Lung microvascular endothelial cell (primary cell): ENCODE measurements around the gene ST6GALNAC3. TPM values are rescaled to one million over a fixed set of nuclear protein-coding genes. Genes with fewer than 3 reads are reported as not detected.
A peak's percentile ranks its signal among the peaks of the same experiment; 100 is the strongest.

Source experiments
- DNase-seq, 2 donors: peaks; one replicate each; pipeline versions ENCODE4 v3.0.0 to v3.0.0-alpha.2; 2010; ENCODE audit warnings: low read depth in 2 of 2
- total RNA-seq: library from RNA; depleted of rRNA; stranded (reverse); fragments of >200 nt; gene quantifications from 2 replicates; pipeline ENCODE4 v1.2.1, GENCODE V29; 2014

Gene ST6GALNAC3
- total RNA-seq, 1 donor from 2014 or later: 41.5 TPM

DNA sequence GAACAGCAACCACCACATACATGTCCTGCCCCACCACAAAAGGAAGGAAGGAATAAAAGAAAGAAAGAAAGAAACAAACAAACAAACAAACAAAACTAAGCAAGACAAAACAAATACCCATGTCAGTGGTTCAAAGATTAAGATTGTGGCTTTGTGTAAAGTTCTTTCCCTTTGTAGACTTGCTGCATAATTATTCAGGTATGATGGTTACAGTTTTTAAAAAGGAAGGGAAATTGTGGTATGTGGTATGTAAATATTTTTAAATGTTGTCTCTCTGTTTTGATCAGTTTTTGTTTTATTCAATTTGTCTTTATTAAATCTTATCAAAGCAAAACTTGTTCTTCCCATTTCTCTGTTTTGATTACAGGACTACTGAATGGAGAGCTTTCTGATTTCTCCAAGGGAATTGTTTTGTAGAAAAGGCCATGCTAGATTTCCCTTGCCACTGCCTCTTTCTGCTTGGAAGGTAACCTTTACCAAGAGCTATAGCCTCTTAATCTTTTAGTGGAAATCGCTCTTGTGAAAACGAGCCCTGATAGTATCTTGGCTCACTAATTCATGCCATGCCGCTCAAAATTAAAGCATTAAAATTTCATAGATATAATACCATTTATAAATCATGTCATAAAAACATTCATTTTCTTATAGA lies 502.5 kb downstream of the ST6GALNAC3 start:
- DNase-seq: no peak

DNA sequence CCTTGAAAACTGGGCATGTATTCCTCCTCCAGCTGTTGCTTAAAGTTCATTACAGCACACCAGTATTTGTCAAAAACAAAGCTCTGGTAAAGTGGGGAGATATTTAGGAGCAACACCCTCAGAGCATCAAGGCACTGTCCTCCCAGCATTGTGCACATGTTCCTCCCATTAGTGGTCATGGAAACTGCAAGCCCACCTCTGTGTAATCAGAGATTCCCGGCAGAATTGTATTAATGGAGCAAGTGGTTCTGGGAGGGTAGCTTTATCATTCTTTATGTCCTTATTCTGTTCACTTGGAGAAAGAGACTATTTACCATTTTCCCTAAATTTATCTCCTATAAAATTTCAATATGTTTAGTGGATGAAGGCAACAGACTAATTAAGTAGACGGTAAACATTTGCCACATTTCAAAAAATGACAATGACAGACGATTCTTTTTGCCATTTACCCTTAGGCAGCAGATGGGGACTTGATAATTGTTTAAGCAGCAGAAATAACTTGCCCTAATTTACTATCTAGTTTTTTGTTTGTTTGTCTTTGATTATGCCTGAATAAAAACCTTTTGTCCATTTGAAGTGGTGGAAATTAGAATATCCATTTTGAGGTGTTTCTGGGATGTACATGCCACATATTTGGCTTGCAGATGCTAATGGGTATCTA lies 503.1 kb downstream of the ST6GALNAC3 start:
- no peak for DNase-seq

- DNase-seq: no peak
These were observed 505.7 kb downstream of the ST6GALNAC3 start for GRCh38 chr1:76580206-76580605.

DNA sequence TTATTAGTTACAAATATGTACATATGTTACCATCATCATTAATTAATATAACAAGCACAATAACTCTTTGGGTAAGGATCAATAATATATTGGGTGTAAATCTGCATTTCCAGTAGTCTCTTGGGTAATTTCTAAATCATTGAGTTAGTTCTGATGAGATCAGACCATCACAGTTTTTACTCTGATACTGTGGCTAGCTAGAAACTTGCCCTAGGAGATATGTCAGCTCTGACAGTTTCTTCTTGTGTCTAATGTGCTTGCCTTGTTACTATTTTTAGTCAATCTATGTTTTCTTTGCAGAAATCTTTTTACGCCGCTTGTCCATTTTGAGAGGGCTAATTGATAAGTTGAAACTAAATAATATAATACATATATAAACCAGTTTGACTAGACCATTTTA lies 507.2 kb downstream of the ST6GALNAC3 start:
- no peak for DNase-seq

DNA sequence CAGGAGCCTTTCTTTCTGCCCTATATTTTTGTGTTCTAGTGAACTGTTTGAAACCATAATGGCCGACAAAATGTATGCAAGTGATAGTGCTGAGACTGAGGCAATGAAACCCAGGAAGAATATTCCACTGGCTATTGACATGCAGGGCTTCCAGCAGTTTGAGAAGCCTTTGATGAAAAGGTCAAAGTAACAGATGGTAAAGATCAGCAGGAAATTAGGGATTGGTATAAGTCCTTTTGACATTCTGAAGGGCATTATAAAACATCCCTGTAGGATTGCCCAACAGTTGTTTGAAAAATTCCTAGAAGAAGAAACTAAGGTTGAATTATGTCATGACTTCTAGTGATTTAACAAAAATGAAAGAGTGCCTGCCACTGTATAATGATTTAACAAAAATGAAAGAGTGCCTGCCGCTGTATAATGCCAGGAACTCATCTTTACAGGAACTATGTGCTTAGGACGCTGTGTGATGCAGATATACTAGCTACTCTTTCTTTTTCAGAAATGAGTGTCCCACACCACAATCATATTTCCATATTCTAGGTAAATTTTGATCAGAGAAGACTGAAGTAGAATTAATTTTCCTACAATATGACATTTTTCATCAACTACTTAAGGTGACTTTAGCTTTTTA lies 508.8 kb downstream of the ST6GALNAC3 start:
- no peak for DNase-seq

GRCh38 chr1:76583875-76584477 lies 509.4 kb downstream of the ST6GALNAC3 start:
- DNase-seq: no peak

DNA sequence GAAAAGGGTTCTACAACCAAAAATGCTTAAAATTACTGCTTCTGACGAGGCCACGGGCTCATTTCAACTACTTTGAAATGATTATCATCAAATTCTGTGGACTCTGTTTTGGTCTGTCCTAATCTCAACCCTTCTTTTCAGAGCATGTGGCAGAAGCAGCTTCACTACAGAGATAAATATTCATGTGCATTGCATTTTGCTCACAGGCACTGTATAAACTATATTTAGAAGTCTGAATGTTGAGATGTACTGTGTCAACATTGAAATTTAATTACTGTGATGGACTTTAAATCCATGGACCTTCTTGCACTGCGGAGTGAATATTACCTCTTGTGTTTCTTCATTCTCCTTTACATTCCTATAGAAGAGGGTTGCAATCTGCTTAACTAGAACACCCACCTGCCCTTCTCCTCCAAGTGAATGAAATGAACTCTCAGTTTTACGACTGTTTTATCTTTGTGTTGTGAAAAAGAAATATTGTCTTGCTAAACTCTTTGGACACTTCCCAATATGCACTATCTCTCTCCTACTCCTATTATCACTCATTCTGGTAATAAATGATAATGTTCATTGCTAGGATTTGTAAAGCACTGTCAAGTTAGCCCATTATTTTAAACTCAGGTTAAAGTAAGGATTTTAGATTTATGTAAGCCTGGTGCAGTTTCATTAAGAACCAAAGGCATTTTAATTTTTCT lies 511.6 kb downstream of the ST6GALNAC3 start:
- DNase-seq: no peak

DNA sequence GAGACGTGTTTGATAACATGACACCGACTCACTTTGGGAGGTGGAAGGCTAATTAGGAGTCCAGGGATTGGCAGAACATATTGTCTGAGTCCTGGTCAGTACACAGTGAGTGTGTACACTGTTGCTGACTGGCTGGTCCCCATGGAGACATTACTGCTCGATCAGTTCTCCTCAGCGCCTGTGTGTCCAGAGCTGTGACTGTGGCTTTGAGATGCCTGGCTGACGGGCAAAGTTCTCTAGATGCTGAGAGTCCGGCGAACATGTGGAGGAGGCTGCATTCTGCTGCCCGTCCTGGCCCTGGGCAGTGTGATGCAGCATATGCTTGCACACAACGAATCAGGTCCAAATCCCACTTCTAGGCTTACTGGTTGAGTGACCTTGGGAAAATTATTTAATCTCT lies 512.7 kb downstream of the ST6GALNAC3 start:
- DNase-seq: no peak

DNA sequence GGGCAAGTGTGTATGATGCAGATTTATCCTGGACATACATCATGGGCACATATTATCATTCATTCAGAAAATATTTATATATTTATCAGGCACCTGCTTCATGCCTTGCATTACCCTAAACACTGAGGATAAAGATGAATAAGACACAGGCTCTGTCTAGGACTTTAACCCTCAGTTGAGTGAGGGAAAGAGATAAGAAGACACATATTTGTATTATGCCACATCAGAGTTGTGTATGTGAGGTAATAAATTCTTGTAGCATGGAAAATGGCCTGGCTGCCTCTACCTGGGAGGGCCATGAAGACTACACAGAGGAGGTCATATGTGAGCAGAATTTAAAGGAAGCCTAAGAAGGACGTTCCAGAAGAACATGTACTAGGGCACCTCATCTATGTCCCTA lies 516.9 kb downstream of the ST6GALNAC3 start:
- no peak for DNase-seq

GRCh38 chr1:76591963-76592362 lies 517.4 kb downstream of the ST6GALNAC3 start:
- no peak for DNase-seq

DNA sequence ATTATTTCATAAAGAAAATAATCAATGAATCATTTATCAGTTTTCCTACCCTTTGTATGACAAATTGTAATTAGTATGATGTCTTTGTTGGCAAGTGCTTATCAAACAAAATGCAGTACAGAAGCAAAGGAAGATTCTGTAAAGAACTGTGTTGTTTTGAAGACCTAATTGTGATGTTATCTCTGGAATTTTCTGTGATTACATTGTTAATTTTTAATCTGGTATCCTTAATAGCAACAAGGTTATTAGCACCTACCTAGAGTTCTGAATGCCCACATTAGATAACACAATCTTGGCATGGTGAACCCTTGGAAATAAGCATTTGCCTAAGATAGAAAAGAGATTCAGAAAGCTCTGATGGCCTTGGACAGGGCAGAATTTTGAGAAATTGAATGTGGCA lies 518.6 kb downstream of the ST6GALNAC3 start:
- DNase-seq: no peak

DNA sequence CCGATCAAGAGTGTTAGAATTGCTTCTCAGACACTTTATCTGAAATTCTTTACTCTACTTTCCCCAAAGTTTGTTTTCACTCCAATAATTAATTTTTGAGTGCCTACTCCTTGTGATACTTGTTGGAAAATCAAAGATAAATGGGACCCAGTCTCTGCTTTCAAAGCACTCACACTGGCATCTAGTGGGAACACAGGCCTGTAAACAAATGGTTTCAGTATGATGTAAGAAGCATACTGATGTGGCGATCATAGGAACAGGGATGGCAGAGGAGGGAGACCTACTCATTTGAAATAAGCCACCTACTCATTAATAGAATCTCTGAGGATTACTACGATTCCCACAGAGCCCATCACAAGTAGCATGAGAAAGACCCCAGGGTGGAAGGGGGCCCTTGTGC lies 519.1 kb downstream of the ST6GALNAC3 start:
- no peak for DNase-seq

DNA sequence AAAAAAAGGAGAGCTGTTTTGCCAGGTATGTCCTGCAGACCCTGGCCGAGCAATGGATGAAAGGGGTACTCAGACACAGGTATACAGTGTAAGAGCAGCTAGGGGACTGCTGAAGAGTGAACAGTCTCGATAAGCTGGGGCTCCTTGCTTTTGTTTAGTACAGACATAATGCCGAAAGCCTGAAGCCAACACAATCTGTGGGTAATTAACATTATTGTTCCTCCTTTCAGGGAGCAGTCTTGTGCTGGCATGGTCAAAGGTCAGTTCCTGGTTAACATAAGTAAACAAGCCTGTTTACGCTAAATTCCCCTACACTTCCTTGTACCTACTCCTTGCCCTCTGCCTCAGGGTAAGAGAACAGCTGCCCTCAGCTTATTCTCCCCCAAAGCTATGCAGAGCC lies 520.5 kb downstream of the ST6GALNAC3 start:
- no peak for DNase-seq

DNA sequence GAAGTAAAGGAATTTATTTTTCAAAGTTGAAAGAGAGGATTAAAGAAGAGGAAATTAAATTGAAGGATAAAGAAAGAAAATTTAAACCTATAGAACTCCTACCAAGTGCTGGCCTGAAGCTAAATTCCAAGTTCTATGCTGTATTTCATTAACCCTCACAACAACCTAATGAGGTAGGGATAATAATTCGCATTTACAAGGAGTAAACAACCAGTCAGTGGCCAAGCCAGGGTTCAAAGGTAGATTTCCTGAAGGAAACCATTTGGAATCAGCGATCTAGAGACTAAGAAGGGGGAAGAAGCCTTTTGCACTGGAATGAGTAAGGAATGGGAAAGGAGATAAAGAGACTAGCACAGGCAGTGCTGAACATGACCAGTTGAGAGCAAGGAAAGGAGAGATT lies 526.9 kb downstream of the ST6GALNAC3 start:
- no peak for DNase-seq

DNA sequence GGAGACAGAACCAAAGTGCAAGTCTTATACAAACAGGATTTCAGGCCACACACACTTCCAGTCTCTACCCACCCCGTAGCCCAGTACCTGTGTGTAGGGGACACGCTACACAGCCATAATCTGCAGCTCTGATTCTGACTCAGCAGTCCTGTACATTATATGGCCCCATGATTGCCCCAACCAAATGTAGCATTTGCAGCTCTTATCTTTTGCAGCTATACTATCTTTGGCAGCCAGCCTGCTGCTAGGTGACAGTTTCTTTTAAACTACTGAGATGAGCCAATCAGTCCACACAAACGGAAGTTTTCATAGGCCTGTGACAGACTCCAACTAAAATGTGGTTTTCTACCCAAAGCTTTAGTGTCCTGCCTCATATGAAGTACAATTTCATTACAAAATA lies 533.2 kb downstream of the ST6GALNAC3 start:
- DNase-seq: peak in 1 of 2 donors; percentile 43

- DNase-seq: no peak
These were observed 537.4 kb downstream of the ST6GALNAC3 start for GRCh38 chr1:76611770-76612445.

DNA sequence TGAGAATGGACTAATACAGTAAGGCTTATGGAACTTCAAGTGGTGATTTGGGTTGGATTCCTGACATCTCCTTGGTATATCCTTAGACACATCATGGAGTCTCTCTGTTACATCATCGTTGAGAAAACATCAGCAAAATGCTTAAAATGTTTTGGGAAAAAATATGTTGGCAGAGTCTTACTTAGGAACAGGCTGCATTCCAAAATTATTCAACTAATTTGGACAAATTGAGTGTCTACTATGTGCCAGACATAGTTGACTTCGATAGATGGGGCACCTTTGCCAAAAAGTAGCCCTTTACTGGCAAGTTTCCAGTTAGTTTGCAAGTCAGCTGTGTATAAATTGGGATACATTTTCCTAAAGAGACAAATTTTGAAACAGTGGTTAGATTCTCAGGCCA lies 539.3 kb downstream of the ST6GALNAC3 start:
- no peak for DNase-seq

DNA sequence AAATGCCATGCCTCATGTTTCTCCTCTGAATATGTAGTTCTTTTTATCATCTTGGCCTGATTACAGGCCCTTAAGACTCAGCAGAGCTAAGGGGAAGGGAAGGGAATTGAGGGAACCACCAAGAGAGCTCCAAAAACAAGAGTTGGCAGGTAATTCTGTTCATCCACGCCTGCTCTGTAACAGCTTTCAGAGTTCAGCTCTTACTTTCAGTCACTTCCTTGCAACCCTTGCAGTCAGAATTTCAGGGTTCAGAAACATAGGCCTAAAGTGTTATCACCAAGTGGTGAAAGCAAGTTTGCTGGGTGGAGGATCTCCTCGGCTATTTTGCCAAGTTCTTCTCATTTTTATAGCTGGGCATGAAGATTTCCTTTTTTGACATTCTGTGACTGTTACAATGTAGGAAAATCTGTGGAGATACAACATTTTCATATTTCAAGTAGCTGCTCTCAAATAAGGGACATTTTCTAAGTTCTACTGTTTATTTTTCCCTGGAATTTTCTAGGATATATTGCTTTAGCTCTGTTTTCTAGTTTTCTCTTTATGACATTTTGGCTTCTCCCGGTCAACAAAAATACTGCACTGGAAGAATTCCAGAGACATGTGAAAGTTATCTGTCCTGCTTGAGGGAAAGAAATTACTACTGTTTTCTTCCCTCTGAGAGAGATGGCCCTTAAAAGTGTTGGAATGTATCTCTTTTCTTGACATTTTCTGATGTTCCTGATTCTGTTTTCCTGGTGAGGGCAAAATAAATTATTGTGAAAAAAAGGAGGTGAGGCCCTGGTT lies 540.9 kb downstream of the ST6GALNAC3 start:
- DNase-seq: no peak

- no peak for DNase-seq
These were observed 545.8 kb downstream of the ST6GALNAC3 start for GRCh38 chr1:76620371-76620770.

GRCh38 chr1:76622774-76623528 lies 548.4 kb downstream of the ST6GALNAC3 start:
- DNase-seq: no peak
